ENCODE results near the gene REEP6.

The REEP6 gene

GRCh38 chr19:1453525-1454364 is 37.2 kb upstream of the REEP6 start:
- H3K4me3 ChIP-seq (ENCODE audit: low read depth, low read length), result no peak overlapping the region
- no peak for DNase-seq (ENCODE audit: low read depth)
- TF ChIP-seq, protein P1, sequence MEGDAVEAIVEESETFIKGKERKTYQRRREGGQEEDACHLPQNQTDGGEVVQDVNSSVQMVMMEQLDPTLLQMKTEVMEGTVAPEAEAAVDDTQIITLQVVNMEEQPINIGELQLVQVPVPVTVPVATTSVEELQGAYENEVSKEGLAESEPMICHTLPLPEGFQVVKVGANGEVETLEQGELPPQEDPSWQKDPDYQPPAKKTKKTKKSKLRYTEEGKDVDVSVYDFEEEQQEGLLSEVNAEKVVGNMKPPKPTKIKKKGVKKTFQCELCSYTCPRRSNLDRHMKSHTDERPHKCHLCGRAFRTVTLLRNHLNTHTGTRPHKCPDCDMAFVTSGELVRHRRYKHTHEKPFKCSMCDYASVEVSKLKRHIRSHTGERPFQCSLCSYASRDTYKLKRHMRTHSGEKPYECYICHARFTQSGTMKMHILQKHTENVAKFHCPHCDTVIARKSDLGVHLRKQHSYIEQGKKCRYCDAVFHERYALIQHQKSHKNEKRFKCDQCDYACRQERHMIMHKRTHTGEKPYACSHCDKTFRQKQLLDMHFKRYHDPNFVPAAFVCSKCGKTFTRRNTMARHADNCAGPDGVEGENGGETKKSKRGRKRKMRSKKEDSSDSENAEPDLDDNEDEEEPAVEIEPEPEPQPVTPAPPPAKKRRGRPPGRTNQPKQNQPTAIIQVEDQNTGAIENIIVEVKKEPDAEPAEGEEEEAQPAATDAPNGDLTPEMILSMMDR (IDR thresholded peaks at IDR 0.05; ENCODE audit: low read depth, low read length, missing control alignments), result no peak

- no peak for DNase-seq (ENCODE audit: low read depth)
- TF ChIP-seq, protein P1 (IDR thresholded peaks at IDR 0.05; ENCODE audit: low read depth, low read length, missing control alignments), result no peak
- no peak overlapping the region for H3K4me3 ChIP-seq (ENCODE audit: low read depth, low read length)
Observed at GRCh38 chr19:1455002-1455335, 36.0 kb upstream of the REEP6 start.

DNA sequence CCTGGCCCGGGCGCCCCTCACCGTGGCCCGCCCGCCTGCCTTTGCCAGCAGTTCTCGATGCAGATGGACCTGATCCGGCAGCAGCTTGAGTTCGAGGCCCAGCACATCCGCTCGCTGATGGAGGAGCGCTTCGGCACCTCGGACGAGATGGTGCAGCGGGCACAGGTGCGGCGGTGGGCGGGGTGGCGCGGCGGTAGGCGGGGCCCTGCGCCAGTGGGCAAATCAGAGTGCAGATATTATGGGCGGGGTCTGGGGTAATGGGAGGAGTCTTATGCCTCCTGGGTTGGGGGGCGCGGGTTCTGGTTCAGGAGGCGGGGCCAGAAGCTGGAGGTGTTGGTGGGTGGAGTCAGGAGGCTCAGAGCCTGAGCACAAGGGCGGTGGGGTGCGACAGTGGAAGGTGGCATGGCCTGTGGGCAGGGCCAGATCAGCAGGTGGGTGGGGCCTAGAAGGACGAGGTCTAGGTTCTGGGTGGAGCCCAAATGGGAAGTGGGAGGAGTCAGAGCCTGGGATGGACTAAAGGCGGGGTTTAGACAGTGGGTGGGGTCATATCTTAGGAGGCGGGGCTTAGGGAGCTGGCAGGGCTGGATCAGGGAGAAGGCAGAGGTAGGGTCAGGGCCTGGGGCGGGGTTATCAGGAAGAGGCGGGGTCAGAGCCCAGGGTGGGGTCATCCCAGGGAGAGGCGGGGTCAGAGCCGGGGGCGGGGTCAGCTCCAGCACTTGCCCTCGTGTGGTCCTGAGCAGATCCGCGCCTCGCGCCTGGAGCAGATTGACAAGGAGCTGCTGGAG is 35.5 kb upstream of the REEP6 start:
- no peak for DNase-seq (ENCODE audit: low read depth)
- no peak overlapping the region for H3K4me3 ChIP-seq (ENCODE audit: low read depth, low read length)
- TF ChIP-seq, protein P1 (IDR thresholded peaks at IDR 0.05; ENCODE audit: low read depth, low read length, missing control alignments), result no peak

- TF ChIP-seq, protein P1 (IDR thresholded peaks at IDR 0.05; ENCODE audit: low read depth, low read length, missing control alignments), result no peak
- no peak overlapping the region for H3K4me3 ChIP-seq (ENCODE audit: low read depth, low read length)
- no peak for DNase-seq (ENCODE audit: low read depth)
Observed at GRCh38 chr19:1456121-1456900, 34.7 kb upstream of the REEP6 start.

DNA sequence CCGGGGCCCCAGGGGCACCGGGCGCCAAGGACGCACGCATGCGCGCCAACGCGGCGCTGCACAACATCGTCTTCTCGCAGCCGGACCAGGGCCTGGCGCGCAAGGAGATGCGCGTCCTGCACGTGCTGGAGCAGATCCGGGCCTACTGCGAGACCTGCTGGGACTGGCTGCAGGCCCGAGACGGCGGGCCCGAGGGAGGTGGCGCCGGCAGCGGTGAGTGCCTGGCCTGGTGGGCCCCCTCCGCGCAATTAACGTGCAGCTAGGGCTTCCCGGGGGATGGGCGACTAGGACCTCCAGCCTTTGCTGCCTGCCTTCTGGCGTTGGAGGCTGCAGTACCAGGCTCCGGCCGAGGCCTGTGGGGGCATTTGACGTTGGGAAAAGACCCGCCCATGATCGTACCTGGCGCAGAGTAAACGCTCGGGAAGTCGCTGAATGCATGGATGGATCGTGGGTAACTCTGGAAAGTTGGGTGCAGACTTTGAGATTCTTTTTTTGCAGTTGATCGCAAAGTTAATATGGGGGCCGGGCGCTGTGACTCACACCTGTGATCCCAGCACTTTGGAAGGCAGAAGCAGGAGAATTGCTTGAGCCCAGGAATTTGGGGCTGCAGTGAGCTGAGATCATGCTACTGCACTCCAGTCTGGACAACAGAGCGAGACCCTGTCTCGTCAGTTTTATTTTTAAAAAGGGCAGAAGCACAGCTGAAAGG is 33.8 kb upstream of the REEP6 start:
- TF ChIP-seq, protein P1 (IDR thresholded peaks at IDR 0.05; ENCODE audit: low read depth, low read length, missing control alignments), result no peak
- no peak overlapping the region for H3K4me3 ChIP-seq (ENCODE audit: low read depth, low read length)
- no peak for DNase-seq (ENCODE audit: low read depth)

DNA sequence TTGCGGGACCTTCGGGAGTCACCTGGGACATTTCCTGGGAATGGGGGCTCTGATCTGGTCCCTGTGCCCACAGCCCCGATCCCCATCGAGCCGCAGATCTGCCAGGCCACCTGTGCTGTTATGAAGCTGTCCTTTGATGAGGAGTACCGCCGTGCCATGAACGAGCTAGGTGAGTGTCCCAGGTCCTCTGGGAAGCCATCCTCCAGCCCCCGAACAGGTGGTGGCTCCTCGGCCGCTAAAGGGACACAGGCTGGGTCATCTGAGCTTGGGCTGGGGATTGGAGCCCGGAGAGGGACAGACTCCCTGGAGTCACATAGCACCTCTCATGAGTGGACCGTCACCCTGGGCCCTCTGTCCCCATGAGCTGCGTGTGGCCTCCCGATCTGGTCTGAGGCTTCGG is 33.1 kb upstream of the REEP6 start:
- TF ChIP-seq, protein P1 (IDR thresholded peaks at IDR 0.05; ENCODE audit: low read depth, low read length, missing control alignments), result no peak
- DNase-seq (ENCODE audit: low read depth), result no peak
- no peak overlapping the region for H3K4me3 ChIP-seq (ENCODE audit: low read depth, low read length)

All from GM12864 (cell line).